Retinal pigment epithelial cell (primary cell): ENCODE results near the gene ITIH2.
"Not testable (repeated sequence)": the region's sequence is repeated elsewhere in the genome, so short reads cannot be mapped to it uniquely, and the experiment has no call there.

ENCODE experiments used
- DNase-seq: peaks from one replicate; pipeline ENCODE4 v3.0.0-alpha.2; 2010; ENCODE audit warnings: low read depth
- H3K4me3 ChIP-seq: 2 replicates; pipeline ENCODE4 v1.5.1; 2011; ENCODE audit warnings: mild to moderate bottlenecking, low read length, control low read depth, moderate library complexity
- TF ChIP-seq, protein P1 (sequence below): conservative IDR thresholded peaks from 2 replicates; pipeline ENCODE4 v1.5.1; 2011; ENCODE audit warnings: low read depth, low read length, control low read depth, inconsistent platforms

ITIH2 gene

DNA sequence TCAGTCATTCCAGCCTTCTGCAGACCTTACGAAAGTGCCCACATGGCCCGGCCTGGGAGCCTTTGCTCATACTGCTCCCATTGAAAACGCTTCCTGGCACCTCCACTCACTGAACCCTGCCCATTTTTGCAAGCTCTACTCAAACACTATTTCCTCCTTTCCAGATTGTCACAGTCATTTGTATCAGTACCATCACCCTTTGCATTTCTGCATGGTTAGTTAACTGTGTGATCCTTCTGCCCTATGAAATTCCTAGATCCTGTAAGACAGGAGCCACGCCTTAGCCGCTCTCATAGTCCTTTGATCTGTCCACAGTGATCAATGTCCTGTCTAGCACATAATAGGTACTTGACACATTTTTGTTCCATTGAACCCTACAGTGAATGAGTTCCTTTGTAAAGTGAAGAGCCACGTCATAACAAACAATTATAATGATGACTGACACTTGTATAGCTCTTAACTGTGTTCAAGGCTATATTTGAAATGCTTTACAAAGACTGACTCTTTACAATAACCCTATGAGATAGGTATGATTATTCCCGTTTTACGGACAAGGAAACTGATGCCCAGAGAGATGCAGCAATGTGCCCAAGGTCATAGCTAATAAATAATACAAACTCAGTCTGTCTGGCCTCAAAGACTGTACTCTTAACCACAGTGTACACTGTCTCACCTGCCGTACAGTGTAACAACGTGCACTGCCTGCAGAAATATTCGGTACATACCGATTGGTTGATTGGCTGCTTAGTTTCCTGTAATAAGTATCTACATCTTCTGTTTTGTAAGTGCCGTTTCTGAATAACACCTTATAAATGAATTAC is 16.6 kb upstream of the ITIH2 start:
- no peak for DNase-seq
- TF ChIP-seq, protein P1, sequence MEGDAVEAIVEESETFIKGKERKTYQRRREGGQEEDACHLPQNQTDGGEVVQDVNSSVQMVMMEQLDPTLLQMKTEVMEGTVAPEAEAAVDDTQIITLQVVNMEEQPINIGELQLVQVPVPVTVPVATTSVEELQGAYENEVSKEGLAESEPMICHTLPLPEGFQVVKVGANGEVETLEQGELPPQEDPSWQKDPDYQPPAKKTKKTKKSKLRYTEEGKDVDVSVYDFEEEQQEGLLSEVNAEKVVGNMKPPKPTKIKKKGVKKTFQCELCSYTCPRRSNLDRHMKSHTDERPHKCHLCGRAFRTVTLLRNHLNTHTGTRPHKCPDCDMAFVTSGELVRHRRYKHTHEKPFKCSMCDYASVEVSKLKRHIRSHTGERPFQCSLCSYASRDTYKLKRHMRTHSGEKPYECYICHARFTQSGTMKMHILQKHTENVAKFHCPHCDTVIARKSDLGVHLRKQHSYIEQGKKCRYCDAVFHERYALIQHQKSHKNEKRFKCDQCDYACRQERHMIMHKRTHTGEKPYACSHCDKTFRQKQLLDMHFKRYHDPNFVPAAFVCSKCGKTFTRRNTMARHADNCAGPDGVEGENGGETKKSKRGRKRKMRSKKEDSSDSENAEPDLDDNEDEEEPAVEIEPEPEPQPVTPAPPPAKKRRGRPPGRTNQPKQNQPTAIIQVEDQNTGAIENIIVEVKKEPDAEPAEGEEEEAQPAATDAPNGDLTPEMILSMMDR, result no peak

GRCh38 chr10:7687228-7687907 is 15.7 kb upstream of the ITIH2 start:
- TF ChIP-seq, protein P1, result peak; percentile 99
- no peak overlapping the region for H3K4me3 ChIP-seq
- DNase-seq, result peak; percentile 79

More for the DNA sequence above, 16.6 kb upstream of the ITIH2 start:
- H3K4me3 ChIP-seq, result no peak overlapping the region

DNA sequence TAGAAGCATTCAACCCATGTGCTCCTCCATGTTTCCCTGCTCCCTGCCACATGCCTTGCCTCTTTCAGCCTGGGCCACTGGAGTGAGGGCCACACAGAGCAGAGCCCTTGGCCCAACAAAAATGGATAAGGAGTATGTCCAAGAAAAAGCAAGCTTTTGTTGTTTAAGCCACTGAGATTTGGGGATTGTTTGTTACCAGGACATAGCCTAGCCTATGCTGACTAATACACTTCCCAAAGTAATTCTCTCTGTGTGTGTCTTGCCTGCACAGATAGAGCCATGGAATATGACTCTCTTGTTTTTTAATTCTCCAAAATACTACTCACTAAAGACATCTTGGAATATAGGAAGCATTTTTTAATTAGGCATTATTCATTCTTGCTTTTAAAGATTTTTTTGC is 13.5 kb upstream of the ITIH2 start:
- no peak overlapping the region for H3K4me3 ChIP-seq
- TF ChIP-seq, protein P1, result no peak
- no peak for DNase-seq

GRCh38 chr10:7690885-7691597 is 12.1 kb upstream of the ITIH2 start:
- not testable (repeated sequence) for H3K4me3 ChIP-seq, DNase-seq

DNA sequence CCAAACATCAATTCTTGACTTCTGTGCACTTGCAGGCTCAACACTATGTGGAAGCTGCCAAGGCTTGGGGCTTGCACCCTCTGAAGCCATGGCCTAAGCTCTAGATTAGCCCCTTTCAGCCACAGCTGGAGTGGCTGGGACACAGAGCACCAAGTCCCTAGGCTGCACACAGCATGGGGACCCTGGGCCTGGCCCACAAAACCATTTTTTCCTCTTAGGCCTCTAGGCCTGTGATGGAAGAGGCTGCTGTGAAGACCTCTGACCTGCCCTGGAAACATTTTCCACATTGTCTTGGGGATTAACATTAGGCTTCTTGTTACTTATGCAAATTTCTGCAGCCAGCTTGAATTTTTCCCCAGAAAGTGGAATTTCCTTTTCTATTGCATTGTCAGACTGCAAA is 10.7 kb upstream of the ITIH2 start:
- not testable (repeated sequence) for H3K4me3 ChIP-seq, DNase-seq

- not testable (repeated sequence) for DNase-seq, H3K4me3 ChIP-seq
Observed at GRCh38 chr10:7693194-7693593, 9.9 kb upstream of the ITIH2 start.

DNA sequence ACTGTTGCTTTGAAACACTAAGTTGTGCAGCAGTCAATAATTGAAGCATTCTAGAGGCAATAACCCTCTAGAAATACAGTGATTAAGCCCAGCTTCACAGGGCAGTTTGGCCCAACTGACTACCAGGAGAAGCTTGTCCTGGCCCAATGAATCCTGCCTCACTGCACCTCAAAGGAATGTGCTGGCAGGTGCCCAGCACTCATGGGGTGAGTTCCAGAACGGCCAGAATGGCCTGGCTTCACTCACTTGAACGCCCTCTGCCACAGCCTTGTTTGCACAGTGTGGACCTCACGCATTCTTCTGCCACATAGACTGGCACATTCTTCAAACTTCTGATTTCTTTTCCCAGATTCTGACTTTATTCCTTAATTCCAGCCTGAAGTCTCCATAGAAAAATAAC is 6.6 kb upstream of the ITIH2 start:
- TF ChIP-seq, protein P1, result no peak
- no peak overlapping the region for H3K4me3 ChIP-seq
- DNase-seq, result no peak

GRCh38 chr10:7697426-7697825 is 5.7 kb upstream of the ITIH2 start:
- no peak for DNase-seq
- TF ChIP-seq, protein P1, result no peak
- H3K4me3 ChIP-seq, result no peak overlapping the region
